Epithelial cell of esophagus (primary cell): ENCODE results near the gene EMC8.

Experiments used
- DNase-seq: peaks from one replicate; pipeline ENCODE4 v3.0.0; 2010; ENCODE audit warnings: low read depth
- H3K4me3 ChIP-seq: 2 replicates; pipeline ENCODE4 v1.5.1; 2011; ENCODE audit warnings: mild to moderate bottlenecking, low read length, control low read depth
- CTCF ChIP-seq: IDR thresholded peaks from 2 replicates; pipeline ENCODE4 v1.5.1; 2011; ENCODE audit warnings: low read depth, mild to moderate bottlenecking, low read length, control low read depth, inconsistent platforms; ENCODE audit not compliant: insufficient read depth; ENCODE audit errors: missing control alignments

EMC8 gene

GRCh38 chr16:85729452-85730185, 69.7 kb downstream of the EMC8 start:
- no peak for DNase-seq
- TF ChIP-seq CTCF, result no peak
- no peak overlapping the region for H3K4me3 ChIP-seq

GRCh38 chr16:85728879-85729278, 70.5 kb downstream of the EMC8 start:
- H3K4me3 ChIP-seq, result no peak overlapping the region
- TF ChIP-seq CTCF, result peak; percentile 23

More at GRCh38 chr16:85728879-85729278, 70.5 kb downstream of the EMC8 start:
- DNase-seq, result no peak
